GM12878 (cell line): ENCODE data around the gene TMEM40.

Experiments
- BACH1 ChIP-seq: fragments of 450-650 bp; IDR thresholded peaks from 2 replicates; pipeline ENCODE4 v1.6.1; 2017; ENCODE audit warnings: mild to moderate bottlenecking, borderline replicate concordance
- EGR1 ChIP-seq, 2 experiments: IDR thresholded peaks; 1 replicate in 1 of 2; 2 replicates in 1 of 2; pipeline ENCODE4 v1.6.1; 2011 to 2012; ENCODE audit warnings: low read depth in 2 of 2, low read length in 2 of 2, borderline replicate concordance in 1 of 2, mild to moderate bottlenecking in 1 of 2, moderate library complexity in 1 of 2
- POLR2AphosphoS5 ChIP-seq: IDR thresholded peaks from 2 replicates; pipeline ENCODE4 v1.6.1; 2011; ENCODE audit warnings: mild to moderate bottlenecking, low read length, inconsistent platforms
- RAD21 ChIP-seq: IDR thresholded peaks from 2 replicates; pipeline ENCODE4 v1.6.1; 2011; ENCODE audit warnings: mild to moderate bottlenecking, low read depth, low read length, moderate library complexity; ENCODE audit not compliant: insufficient read depth
- SRF ChIP-seq, 2 experiments: IDR thresholded peaks; 2 replicates each; pipeline ENCODE4 v1.6.1; 2011; ENCODE audit warnings: low read depth in 2 of 2, low read length in 2 of 2, mild to moderate bottlenecking in 1 of 2, moderate library complexity in 1 of 2
- TAF1 ChIP-seq: IDR thresholded peaks from 2 replicates; pipeline ENCODE4 v1.6.1; 2011; ENCODE audit warnings: mild to moderate bottlenecking, low read depth, low read length, borderline replicate concordance
- TBL1XR1 ChIP-seq: IDR thresholded peaks from 2 replicates; pipeline ENCODE4 v1.6.1; 2012; ENCODE audit warnings: low read depth, low read length, improper control_type of control experiment
- TF ChIP-seq, protein P1 (sequence below): IDR thresholded peaks from 2 replicates; pipeline ENCODE4 v1.6.1; 2011; ENCODE audit warnings: low read depth, low read length, improper control_type of control experiment, borderline replicate concordance
- TF ChIP-seq, protein P2 (sequence below), 3 experiments: IDR thresholded peaks in 2 of 3; conservative IDR thresholded peaks in 1 of 3; 2 replicates each; pipeline ENCODE4 v1.5.1; 2011; ENCODE audit warnings: low read depth in 3 of 3, low read length in 3 of 3, mild to moderate bottlenecking in 3 of 3, control low read depth in 2 of 3, moderate library complexity in 2 of 3, inconsistent platforms in 1 of 3, mixed read lengths in 1 of 3; ENCODE audit not compliant: control insufficient read depth in 2 of 3, insufficient read depth in 1 of 3; ENCODE audit errors: extremely low read depth in 1 of 3
- TF ChIP-seq, protein P3 (sequence below): IDR thresholded peaks from 2 replicates; pipeline ENCODE4 v1.6.1; 2012; ENCODE audit warnings: mild to moderate bottlenecking, low read depth, low read length

GRCh38 chr3:12719541-12719940, 39.5 kb downstream of the TMEM40 start:
- TF ChIP-seq, protein P1, sequence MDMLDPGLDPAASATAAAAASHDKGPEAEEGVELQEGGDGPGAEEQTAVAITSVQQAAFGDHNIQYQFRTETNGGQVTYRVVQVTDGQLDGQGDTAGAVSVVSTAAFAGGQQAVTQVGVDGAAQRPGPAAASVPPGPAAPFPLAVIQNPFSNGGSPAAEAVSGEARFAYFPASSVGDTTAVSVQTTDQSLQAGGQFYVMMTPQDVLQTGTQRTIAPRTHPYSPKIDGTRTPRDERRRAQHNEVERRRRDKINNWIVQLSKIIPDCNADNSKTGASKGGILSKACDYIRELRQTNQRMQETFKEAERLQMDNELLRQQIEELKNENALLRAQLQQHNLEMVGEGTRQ, result no peak
- no peak for TF ChIP-seq EGR1 (IDR thresholded peaks at IDR 0.05; ENCODE audit: borderline replicate concordance in 1 of 2, low read depth in 2 of 2, low read length in 2 of 2)
- no peak for TF ChIP-seq TAF1
- TF ChIP-seq TBL1XR1, result no peak
- no peak for TF ChIP-seq POLR2AphosphoS5
- TF ChIP-seq, protein P2, sequence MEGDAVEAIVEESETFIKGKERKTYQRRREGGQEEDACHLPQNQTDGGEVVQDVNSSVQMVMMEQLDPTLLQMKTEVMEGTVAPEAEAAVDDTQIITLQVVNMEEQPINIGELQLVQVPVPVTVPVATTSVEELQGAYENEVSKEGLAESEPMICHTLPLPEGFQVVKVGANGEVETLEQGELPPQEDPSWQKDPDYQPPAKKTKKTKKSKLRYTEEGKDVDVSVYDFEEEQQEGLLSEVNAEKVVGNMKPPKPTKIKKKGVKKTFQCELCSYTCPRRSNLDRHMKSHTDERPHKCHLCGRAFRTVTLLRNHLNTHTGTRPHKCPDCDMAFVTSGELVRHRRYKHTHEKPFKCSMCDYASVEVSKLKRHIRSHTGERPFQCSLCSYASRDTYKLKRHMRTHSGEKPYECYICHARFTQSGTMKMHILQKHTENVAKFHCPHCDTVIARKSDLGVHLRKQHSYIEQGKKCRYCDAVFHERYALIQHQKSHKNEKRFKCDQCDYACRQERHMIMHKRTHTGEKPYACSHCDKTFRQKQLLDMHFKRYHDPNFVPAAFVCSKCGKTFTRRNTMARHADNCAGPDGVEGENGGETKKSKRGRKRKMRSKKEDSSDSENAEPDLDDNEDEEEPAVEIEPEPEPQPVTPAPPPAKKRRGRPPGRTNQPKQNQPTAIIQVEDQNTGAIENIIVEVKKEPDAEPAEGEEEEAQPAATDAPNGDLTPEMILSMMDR (IDR thresholded peaks at IDR 0.05 in 2 of 3, conservative IDR thresholded peaks at IDR 0.05 in 1 of 3; ENCODE audit: control insufficient read depth in 2 of 3, extremely low read depth in 1 of 3, insufficient read depth in 1 of 3, low read depth in 3 of 3, low read length in 3 of 3), result no peak
- TF ChIP-seq, protein P3, sequence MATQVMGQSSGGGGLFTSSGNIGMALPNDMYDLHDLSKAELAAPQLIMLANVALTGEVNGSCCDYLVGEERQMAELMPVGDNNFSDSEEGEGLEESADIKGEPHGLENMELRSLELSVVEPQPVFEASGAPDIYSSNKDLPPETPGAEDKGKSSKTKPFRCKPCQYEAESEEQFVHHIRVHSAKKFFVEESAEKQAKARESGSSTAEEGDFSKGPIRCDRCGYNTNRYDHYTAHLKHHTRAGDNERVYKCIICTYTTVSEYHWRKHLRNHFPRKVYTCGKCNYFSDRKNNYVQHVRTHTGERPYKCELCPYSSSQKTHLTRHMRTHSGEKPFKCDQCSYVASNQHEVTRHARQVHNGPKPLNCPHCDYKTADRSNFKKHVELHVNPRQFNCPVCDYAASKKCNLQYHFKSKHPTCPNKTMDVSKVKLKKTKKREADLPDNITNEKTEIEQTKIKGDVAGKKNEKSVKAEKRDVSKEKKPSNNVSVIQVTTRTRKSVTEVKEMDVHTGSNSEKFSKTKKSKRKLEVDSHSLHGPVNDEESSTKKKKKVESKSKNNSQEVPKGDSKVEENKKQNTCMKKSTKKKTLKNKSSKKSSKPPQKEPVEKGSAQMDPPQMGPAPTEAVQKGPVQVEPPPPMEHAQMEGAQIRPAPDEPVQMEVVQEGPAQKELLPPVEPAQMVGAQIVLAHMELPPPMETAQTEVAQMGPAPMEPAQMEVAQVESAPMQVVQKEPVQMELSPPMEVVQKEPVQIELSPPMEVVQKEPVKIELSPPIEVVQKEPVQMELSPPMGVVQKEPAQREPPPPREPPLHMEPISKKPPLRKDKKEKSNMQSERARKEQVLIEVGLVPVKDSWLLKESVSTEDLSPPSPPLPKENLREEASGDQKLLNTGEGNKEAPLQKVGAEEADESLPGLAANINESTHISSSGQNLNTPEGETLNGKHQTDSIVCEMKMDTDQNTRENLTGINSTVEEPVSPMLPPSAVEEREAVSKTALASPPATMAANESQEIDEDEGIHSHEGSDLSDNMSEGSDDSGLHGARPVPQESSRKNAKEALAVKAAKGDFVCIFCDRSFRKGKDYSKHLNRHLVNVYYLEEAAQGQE, result no peak
- TF ChIP-seq RAD21, result no peak
- TF ChIP-seq SRF (IDR thresholded peaks at IDR 0.05; ENCODE audit: low read depth in 2 of 2, low read length in 2 of 2), result no peak
- TF ChIP-seq BACH1, result no peak
